Endothelial cell of coronary artery (primary cell): ENCODE measurements around the gene MED23. TPM values are rescaled to one million over a fixed set of nuclear protein-coding genes. Genes with fewer than 3 reads are reported as not detected.

Experiments used
- total RNA-seq: library from RNA; depleted of rRNA; stranded (reverse); fragments of >200 nt; gene quantifications from 2 replicates; pipeline ENCODE4 v1.2.3, GENCODE V29; 2014

The MED23 gene
- 25.6 and 32.5 TPM in 2 replicates for total RNA-seq

GRCh38 chr6:131627724-131628682 is at the start of gene MED23:
MED23 (minus strand) TSS chr6:131628242; CDS start chr6:131628049, 193 bp downstream.

GRCh38 chr6:131636880-131637792 is 9.1 kb upstream of the MED23 start, which contains the start of gene ENPP3:
ENPP3 (plus strand) TSS chr6:131637302; CDS start chr6:131637385, 83 bp downstream.

GRCh38 chr6:131572686-131573415 is 55.2 kb downstream of the MED23 start, which contains the start of gene ARG1:
ARG1 (plus strand) TSS chr6:131573226; CDS start chr6:131573283, 57 bp downstream.

Other genes with a start within 250 kb of the MED23 start
- not detected in 2 replicates for gene ARG1, start 55.0 kb downstream of the MED23 start, total RNA-seq
- gene ENPP3, start 9.1 kb upstream of the MED23 start, total RNA-seq = 0.09 and 0.19 TPM in 2 replicates
- not detected in 2 replicates for gene OR2A4, start 73.2 kb upstream of the MED23 start, total RNA-seq
- gene CTAGE9, start 82.8 kb upstream of the MED23 start, total RNA-seq = not detected in 2 replicates
- gene ENPP1, start 179.8 kb upstream of the MED23 start, total RNA-seq = 0.47 and 2.1 TPM in 2 replicates